ENCODE measurements around the gene ZNF692. TPM values are rescaled to one million over a fixed set of nuclear protein-coding genes. Genes with fewer than 3 reads are reported as not detected.
A peak's percentile ranks its signal among the peaks of the same experiment; 100 is the strongest.

The ZNF692 gene
- total and polyA plus RNA-seq, 2 of the 13 experiments (the other 11 are each of a cell fraction or from before 2014, with no cell fraction given): 27.3 to 45.8 TPM

DNA sequence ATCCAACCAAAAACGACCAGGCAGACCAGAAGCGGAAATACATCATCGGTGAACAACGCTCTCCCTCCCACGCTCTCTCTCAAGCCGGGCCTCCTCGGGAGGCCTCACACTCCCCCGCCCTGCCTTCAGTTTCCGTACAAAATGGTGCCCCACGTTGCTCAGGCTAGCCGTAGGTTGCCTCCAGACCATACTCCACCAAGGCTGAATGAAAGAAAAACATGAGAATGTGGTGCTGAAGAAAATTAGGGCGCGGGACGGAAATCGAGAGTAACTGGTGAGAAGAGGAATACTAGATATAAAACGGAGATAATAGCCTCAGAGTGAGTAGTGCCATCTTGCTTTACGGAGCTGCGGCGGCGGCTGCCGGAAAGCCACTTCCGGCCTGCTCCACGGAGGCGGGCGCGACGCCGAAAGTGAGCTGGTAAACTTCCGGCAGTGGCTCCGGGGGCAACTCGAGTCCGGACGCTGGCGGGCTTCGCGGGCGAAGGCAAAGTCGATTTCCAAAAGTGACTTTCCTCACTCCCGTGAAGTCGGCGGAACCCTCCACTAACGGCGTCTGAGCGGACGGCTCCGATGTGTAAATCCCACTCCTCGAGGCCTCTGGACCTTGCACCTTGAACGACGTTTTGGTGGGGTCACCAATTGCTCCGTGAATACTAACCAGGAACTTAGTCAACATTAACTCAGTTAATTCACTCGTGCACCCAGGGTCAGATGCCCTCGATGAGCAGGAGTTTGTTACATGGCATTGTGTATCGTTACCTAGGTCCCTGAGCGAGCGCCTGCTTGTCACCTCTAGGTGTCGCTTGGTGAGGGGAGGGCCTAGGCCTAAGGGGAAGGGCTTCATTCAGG lies 32.8 kb downstream of the ZNF692 start, which contains the start of gene SH3BP5L (continued):
- TF ChIP-seq SETDB1 (CRISPR knock-in tag; IDR thresholded peaks at IDR 0.05; ENCODE audit: borderline replicate concordance): no peak
- TF ChIP-seq NBN (conservative IDR thresholded peaks at IDR 0.05): no peak
- peak; percentile 18; the same call in 1 of the 2 replicates for TF ChIP-seq TARDBP (CRISPR knock-in tag; IDR thresholded peaks at IDR 0.05)
- TF ChIP-seq RBFOX2 (IDR thresholded peaks at IDR 0.05; ENCODE audit: low read depth, low read length): peak; percentile 92
- TF ChIP-seq MIXL1 (CRISPR knock-in tag; IDR thresholded peaks at IDR 0.05): 0 out of 2 replicates have a peak, but pooled peaks have one; percentile 29
- TF ChIP-seq, protein P1, sequence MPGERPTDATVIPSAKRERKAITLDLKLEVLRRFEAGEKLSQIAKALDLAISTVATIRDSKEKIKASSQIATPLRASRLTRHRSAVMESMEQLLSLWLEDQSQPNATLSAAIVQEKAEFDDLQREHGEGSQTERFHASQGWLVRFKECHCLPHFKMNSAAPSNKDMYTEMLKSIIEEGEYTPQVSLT (CRISPR knock-in tag; IDR thresholded peaks at IDR 0.05; ENCODE audit: borderline replicate concordance, low read depth): no peak
- TF ChIP-seq, protein P2, sequence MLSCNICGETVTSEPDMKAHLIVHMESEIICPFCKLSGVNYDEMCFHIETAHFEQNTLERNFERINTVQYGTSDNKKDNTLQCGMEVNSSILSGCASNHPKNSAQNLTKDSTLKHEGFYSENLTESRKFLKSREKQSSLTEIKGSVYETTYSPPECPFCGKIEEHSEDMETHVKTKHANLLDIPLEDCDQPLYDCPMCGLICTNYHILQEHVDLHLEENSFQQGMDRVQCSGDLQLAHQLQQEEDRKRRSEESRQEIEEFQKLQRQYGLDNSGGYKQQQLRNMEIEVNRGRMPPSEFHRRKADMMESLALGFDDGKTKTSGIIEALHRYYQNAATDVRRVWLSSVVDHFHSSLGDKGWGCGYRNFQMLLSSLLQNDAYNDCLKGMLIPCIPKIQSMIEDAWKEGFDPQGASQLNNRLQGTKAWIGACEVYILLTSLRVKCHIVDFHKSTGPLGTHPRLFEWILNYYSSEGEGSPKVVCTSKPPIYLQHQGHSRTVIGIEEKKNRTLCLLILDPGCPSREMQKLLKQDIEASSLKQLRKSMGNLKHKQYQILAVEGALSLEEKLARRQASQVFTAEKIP (CRISPR knock-in tag; IDR thresholded peaks at IDR 0.05; ENCODE audit: borderline replicate concordance): no peak
- no peak for TF ChIP-seq ZBTB8A (CRISPR knock-in tag; IDR thresholded peaks at IDR 0.05; ENCODE audit: borderline replicate concordance, low read depth)
- TF ChIP-seq TGIF2 (CRISPR knock-in tag; IDR thresholded peaks at IDR 0.05): peak; percentile 84
- TF ChIP-seq HIVEP1 (CRISPR knock-in tag; IDR thresholded peaks at IDR 0.05): peak; percentile 72; the same call in 1 of the 2 replicates
- peak; percentile 80 for TF ChIP-seq PHF8 (CRISPR knock-in tag; IDR thresholded peaks at IDR 0.05)
- TF ChIP-seq, protein P3, sequence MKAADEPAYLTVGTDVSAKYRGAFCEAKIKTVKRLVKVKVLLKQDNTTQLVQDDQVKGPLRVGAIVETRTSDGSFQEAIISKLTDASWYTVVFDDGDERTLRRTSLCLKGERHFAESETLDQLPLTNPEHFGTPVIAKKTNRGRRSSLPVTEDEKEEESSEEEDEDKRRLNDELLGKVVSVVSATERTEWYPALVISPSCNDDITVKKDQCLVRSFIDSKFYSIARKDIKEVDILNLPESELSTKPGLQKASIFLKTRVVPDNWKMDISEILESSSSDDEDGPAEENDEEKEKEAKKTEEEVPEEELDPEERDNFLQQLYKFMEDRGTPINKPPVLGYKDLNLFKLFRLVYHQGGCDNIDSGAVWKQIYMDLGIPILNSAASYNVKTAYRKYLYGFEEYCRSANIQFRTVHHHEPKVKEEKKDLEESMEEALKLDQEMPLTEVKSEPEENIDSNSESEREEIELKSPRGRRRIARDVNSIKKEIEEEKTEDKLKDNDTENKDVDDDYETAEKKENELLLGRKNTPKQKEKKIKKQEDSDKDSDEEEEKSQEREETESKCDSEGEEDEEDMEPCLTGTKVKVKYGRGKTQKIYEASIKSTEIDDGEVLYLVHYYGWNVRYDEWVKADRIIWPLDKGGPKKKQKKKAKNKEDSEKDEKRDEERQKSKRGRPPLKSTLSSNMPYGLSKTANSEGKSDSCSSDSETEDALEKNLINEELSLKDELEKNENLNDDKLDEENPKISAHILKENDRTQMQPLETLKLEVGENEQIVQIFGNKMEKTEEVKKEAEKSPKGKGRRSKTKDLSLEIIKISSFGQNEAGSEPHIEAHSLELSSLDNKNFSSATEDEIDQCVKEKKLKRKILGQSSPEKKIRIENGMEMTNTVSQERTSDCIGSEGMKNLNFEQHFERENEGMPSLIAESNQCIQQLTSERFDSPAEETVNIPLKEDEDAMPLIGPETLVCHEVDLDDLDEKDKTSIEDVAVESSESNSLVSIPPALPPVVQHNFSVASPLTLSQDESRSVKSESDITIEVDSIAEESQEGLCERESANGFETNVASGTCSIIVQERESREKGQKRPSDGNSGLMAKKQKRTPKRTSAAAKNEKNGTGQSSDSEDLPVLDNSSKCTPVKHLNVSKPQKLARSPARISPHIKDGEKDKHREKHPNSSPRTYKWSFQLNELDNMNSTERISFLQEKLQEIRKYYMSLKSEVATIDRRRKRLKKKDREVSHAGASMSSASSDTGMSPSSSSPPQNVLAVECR (CRISPR knock-in tag; IDR thresholded peaks at IDR 0.05; ENCODE audit: borderline replicate concordance): peak; percentile 73
- TF ChIP-seq HNRNPLL (IDR thresholded peaks at IDR 0.05; ENCODE audit: low read depth, low read length, poor library complexity, severe bottlenecking): peak; percentile 70
- TF ChIP-seq, protein P4, sequence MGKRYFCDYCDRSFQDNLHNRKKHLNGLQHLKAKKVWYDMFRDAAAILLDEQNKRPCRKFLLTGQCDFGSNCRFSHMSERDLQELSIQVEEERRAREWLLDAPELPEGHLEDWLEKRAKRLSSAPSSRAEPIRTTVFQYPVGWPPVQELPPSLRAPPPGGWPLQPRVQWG (CRISPR knock-in tag; IDR thresholded peaks at IDR 0.05; ENCODE audit: borderline replicate concordance, low read depth): no peak
- TF ChIP-seq MZF1 (CRISPR knock-in tag; IDR thresholded peaks at IDR 0.05; ENCODE audit: borderline replicate concordance): 0 out of 2 replicates have a peak, but pooled peaks have one; percentile 44
- no peak for TF ChIP-seq SMARCC2 (IDR thresholded peaks at IDR 0.05)
- TF ChIP-seq GLI4 (CRISPR knock-in tag; IDR thresholded peaks at IDR 0.05; ENCODE audit: borderline replicate concordance): no peak
- 0 out of 2 replicates have a peak, but pooled peaks have one; percentile 3 for TF ChIP-seq ZNF567 (CRISPR knock-in tag; IDR thresholded peaks at IDR 0.05; ENCODE audit: borderline replicate concordance)
- no peak for TF ChIP-seq MAFK (conservative IDR thresholded peaks at IDR 0.05 in 1 of 2, IDR thresholded peaks at IDR 0.05 in 1 of 2; ENCODE audit: low read length in 2 of 2)
- TF ChIP-seq GPN1 (CRISPR knock-in tag; IDR thresholded peaks at IDR 0.05; ENCODE audit: borderline replicate concordance): no peak
- TF ChIP-seq CCDC6 (CRISPR knock-in tag; IDR thresholded peaks at IDR 0.05): peak; percentile 62; the same call in 1 of the 2 replicates
- TF ChIP-seq, protein P5, sequence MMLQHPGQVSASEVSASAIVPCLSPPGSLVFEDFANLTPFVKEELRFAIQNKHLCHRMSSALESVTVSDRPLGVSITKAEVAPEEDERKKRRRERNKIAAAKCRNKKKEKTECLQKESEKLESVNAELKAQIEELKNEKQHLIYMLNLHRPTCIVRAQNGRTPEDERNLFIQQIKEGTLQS (CRISPR knock-in tag; IDR thresholded peaks at IDR 0.05): no peak

Data from HepG2 (cell line).